ENCODE measurements around the gene OTOG.

The OTOG gene

DNA sequence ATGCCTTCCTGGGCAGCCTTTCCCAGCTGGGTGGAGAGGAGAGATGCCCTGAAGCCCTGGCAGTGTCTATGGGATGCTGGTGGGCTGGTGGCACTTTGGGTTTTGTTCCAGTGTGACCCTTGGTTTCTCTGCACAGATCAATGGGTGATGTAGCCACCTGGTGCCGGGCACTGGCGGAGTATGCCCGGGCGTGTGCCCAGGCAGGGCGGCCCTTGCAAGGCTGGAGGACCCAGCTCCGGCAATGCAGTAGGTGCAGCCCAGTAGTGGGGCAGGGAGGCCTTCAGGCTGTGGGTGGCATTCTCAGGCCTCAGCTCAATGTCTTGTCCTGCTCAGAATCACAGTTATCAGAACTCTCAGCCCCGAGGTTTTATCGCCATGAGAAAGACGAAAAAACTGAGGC, 11.9 kb downstream of the OTOG start:
- DNase-seq (ENCODE audit: low read depth) = no peak
- no peak overlapping the region for H3K4me3 ChIP-seq (ENCODE audit: low read depth, low read length)
- TF ChIP-seq, protein P1, sequence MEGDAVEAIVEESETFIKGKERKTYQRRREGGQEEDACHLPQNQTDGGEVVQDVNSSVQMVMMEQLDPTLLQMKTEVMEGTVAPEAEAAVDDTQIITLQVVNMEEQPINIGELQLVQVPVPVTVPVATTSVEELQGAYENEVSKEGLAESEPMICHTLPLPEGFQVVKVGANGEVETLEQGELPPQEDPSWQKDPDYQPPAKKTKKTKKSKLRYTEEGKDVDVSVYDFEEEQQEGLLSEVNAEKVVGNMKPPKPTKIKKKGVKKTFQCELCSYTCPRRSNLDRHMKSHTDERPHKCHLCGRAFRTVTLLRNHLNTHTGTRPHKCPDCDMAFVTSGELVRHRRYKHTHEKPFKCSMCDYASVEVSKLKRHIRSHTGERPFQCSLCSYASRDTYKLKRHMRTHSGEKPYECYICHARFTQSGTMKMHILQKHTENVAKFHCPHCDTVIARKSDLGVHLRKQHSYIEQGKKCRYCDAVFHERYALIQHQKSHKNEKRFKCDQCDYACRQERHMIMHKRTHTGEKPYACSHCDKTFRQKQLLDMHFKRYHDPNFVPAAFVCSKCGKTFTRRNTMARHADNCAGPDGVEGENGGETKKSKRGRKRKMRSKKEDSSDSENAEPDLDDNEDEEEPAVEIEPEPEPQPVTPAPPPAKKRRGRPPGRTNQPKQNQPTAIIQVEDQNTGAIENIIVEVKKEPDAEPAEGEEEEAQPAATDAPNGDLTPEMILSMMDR (IDR thresholded peaks at IDR 0.05; ENCODE audit: low read depth, low read length, missing control alignments) = no peak

DNA sequence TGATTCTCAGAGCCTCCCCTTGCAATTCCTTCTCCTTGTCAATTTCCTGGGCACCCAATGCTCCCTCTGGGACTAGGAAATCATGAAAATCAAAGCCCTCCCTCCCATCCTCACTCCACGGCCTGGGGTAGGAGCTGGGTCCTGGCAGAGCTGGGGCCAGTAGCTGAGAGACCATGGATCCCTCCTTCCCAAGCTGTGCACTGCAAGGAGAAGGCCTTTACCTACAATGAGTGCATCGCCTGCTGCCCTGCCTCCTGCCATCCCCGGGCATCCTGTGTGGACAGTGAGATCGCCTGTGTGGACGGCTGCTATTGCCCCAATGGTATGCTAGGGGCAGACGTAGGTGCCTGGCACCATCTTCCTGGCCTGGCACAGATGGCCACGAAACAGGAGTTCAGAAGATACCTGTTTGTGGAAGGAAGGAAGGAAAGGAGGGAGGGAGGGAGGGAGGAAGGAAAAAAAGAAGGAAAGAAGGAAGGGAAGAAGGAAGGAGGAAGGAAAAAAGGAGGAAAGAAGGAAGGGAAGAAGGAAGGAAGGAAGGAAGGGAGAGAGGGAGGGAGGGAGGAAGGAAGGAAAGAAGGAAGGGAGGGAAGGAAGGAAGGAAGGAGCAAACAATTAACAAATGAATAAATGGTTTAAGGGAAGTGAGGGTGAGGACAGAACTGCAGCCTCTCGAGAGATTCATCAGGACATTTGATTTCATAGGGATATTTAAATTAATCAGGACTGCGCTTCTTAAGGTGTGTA, 12.5 kb downstream of the OTOG start:
- TF ChIP-seq, protein P1 (IDR thresholded peaks at IDR 0.05; ENCODE audit: low read depth, low read length, missing control alignments) = no peak
- DNase-seq (ENCODE audit: low read depth) = no peak
- H3K4me3 ChIP-seq (ENCODE audit: low read depth, low read length) = no peak overlapping the region

DNA sequence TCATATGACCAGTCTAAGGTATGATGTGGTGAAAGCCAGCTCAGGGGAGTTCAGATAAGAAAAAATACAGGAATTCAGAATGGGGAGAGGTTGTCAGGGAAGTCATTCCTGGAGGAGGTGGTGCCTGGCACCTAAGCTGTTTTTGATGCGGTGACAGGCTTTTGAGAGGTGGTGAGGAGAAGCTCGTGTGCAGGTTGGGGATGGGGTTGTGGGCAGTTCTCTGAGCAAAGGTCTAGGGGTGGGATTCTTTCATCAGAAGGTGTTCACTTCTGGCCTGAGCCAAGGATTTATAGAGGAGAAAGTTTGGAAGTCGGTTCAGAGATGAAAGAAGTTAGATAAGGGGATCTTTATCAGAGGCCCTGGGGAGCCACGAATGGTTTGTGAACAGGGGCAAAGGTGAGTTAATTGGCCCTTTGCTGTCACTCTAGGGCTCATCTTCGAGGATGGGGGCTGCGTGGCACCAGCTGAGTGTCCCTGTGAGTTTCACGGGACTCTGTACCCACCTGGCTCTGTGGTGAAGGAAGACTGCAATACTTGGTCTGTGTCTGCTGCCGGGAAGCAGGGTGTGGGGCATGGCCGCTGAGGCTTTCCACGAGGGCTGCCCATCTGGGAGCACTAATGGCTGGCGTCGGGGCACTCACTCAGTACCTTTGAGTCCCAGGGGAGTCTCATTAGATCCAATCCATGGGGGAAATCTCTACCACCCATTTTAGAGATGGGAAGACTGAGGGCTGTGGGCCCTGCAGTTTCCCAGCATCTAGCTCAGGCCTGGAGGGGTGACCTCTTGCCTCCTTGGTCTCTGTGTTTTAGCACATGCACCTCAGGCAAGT, 13.4 kb downstream of the OTOG start:
- no peak overlapping the region for H3K4me3 ChIP-seq (ENCODE audit: low read depth, low read length)
- no peak for DNase-seq (ENCODE audit: low read depth)
- TF ChIP-seq, protein P1 (IDR thresholded peaks at IDR 0.05; ENCODE audit: low read depth, low read length, missing control alignments) = no peak

DNA sequence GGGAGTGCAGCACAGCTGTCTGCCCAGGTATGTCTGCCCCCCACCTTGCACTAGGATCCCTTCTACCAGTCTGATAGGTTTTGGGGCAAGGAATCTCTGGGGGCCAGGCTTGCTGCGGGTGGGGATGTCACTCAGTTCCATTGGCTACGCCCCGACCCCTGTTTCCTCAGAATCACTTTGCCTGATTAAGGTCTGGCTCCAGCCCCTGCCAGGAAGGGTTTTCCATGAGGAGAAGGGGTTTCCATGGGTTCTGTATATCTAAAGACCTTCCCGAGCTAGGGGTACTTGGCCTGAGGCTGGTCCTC, 14.0 kb downstream of the OTOG start:
- H3K4me3 ChIP-seq (ENCODE audit: low read depth, low read length) = no peak overlapping the region
- TF ChIP-seq, protein P1 (IDR thresholded peaks at IDR 0.05; ENCODE audit: low read depth, low read length, missing control alignments) = no peak
- DNase-seq (ENCODE audit: low read depth) = no peak

DNA sequence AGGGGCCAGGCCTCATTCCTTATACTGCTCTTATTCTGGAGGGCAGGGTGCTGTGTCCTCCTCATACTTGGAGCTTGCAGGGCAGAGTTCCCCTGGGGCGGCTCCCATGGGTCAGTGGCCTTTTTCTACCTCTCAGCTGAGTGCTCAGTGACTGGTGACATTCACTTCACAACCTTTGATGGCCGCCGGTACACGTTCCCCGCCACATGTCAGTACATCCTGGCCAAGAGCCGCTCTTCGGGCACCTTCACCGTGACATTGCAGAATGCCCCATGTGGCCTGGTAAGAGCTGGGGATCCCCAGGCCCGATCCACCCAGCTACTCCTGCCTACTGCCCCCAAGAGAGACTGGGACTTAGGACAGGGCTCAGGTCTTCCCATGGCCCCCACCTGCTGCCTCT, 14.5 kb downstream of the OTOG start:
- DNase-seq (ENCODE audit: low read depth) = no peak
- no peak overlapping the region for H3K4me3 ChIP-seq (ENCODE audit: low read depth, low read length)
- TF ChIP-seq, protein P1 (IDR thresholded peaks at IDR 0.05; ENCODE audit: low read depth, low read length, missing control alignments) = no peak

DNA sequence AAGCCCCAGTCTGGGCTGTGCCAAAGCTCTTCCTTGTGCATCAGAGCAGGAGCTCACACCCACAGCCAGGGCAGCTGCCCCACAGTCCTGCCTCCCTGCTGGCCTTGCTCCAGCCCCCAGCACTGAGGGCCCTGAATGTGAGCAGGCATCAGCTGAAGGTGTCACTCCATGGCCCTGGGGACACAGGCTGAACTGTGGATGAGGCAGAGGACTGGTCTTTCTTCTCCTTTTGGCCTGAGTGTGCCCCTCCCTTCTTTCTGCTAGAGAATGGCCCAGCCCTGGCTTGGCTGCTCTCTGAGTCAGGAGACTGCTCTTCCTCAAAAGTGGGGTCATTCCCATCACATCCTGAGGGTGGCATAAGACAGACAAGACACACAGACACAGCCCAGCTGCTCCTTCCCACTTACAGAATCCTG, 16.2 kb downstream of the OTOG start:
- no peak overlapping the region for H3K4me3 ChIP-seq (ENCODE audit: low read depth, low read length)
- TF ChIP-seq, protein P1 (IDR thresholded peaks at IDR 0.05; ENCODE audit: low read depth, low read length, missing control alignments) = no peak
- no peak for DNase-seq (ENCODE audit: low read depth)
